GM13977 (cell line): ENCODE results near the gene GLYR1.

Experiments
- DNase-seq: peaks from one replicate; pipeline ENCODE4 v3.0.0; 2012; ENCODE audit warnings: low spot score
- CTCF ChIP-seq: IDR thresholded peaks from 2 replicates; pipeline ENCODE4 v1.5.1; 2012; ENCODE audit warnings: mild to moderate bottlenecking, control low read depth; ENCODE audit not compliant: insufficient read depth; ENCODE audit errors: extremely low read depth, missing control alignments
- in situ Hi-C: fragments of 300-500 bp; cut with MboI; formaldehyde crosslinking; loops from one replicate; pipeline ENCODE4 v1.12.0; 2022; ENCODE audit warnings: low sequenced_read_pairs, low pct_unique_long_range_greater_than_20kb, mixed read lengths, inconsistent platforms; ENCODE audit not compliant: unreplicated experiment

Gene GLYR1

GRCh38 chr16:4814542-4815173 is 32.4 kb downstream of the GLYR1 start:
- in situ Hi-C loops, result no loop called here
- DNase-seq, result no peak
- TF ChIP-seq CTCF, result no peak

GRCh38 chr16:4814046-4814445 is 33.0 kb downstream of the GLYR1 start:
- in situ Hi-C loops, result no loop called here
- no peak for TF ChIP-seq CTCF
- DNase-seq, result no peak

DNA sequence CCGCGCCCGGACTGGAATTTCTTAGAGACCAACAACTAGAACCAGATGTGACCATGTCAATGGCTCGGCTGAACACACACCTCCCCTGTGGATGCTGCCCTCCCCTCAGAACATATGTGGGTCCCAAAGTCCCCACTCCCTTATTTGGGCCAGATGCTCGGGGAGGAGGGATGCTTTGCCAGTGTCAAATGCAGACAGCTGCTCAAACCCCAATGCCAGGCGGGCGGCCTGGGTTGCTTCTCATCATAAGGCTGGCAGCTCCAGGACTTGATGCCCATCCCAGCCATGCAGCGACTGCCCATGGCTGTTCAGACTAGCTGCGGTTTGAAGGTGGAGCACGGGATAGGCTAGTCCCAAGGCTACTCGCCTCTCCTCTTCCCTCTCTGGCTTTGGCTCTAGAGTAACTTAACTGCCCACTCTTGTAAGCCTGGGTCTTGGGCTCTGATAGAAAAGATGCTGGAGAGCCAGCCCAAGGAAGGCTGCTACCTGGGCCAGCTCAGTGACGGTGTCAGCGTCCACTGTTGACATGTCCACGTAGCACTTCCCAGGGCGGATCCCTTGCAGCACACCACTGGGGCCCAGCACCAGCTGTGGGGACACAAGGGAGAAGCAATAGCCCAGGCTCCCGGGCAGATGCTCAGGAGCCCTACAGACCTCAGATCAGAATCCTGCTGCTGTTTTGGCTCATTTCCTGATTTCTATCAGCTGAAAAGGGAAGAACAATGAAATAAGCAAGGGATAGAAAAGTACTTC is 33.7 kb downstream of the GLYR1 start:
- in situ Hi-C loops, result no loop called here
- DNase-seq, result no peak
- no peak for TF ChIP-seq CTCF

DNA sequence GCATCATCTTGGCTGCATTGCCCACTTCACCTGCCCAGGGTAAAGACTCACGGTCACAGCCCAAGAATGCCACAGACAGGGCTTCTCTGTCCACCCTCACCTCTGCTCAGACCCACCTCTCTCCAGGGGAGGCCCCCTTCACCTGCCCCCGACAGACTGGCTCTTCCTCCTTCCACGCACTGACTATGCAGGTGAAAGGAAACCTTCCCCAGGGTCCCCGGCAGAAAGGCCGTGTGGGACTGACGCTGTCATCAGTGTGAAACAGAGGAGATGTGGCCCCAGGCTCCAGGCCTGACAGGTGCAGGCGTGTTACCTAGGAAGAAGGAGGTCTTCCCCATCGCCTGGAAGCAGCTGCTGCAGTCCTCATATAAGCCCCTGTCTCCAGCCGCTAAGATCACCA is 35.3 kb downstream of the GLYR1 start:
- TF ChIP-seq CTCF, result no peak
- in situ Hi-C loops, result no loop called here
- DNase-seq, result no peak

GRCh38 chr16:4811242-4811641 is 35.8 kb downstream of the GLYR1 start:
- TF ChIP-seq CTCF, result no peak
- DNase-seq, result no peak
- in situ Hi-C loops, result no loop called here

GRCh38 chr16:4806280-4806679 is 40.8 kb downstream of the GLYR1 start:
- no peak for TF ChIP-seq CTCF
- no peak for DNase-seq
- in situ Hi-C loops, result no loop called here

DNA sequence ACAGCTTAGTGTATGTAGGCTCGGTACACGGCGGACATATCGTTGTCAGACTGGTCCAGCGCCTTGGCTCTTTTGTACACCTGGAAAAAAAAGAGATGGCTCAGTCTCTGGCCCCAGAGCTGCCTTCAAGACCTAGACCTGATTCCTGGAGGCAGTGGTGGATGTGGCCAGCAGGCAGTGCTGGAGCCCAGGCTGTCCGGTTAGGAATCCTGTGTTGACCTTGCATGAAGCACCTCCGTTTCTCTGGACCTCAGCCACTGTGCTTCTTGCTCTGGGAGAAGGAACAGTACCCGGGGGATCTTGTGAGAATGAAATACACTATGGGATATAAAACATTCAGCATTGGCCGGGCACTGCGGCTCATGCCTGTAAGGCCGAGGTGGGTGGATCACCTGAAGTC is 41.9 kb downstream of the GLYR1 start:
- in situ Hi-C loops, result no loop called here
- TF ChIP-seq CTCF, result no peak

More for the DNA sequence above, 41.9 kb downstream of the GLYR1 start:
- no peak for DNase-seq
